GM23248 (cell line): ENCODE measurements around the gene NPAS3. TPM values are rescaled to one million over a fixed set of nuclear protein-coding genes. Genes with fewer than 3 reads are reported as not detected.

ENCODE experiments used
- DNase-seq: peaks from one replicate; pipeline ENCODE4 v3.0.0-alpha.2; 2015
- H2AFZ ChIP-seq: fragments of 200-600 bp; sonication (generic); 2 replicates; pipeline ENCODE4 v1.6.1; 2016; ENCODE audit warnings: antibody characterized with exemption
- H3F3A ChIP-seq: fragments of 200-600 bp; sonication (generic); 2 replicates; pipeline ENCODE4 v1.6.1; 2016; ENCODE audit warnings: mild to moderate bottlenecking, antibody characterized with exemption, mixed run types; ENCODE audit not compliant: insufficient read depth
- H3K27ac ChIP-seq: fragments of 200-600 bp; sonication (generic); 2 replicates; pipeline ENCODE4 v1.5.1; 2016; ENCODE audit warnings: mild to moderate bottlenecking
- H3K27me3 ChIP-seq: fragments of 200-600 bp; sonication (generic); replicated peaks from 2 replicates; pipeline ENCODE4 v1.6.1; 2016; ENCODE audit warnings: mild to moderate bottlenecking; ENCODE audit not compliant: insufficient read depth
- H3K36me3 ChIP-seq: fragments of 200-600 bp; sonication (generic); 2 replicates; pipeline ENCODE4 v1.6.1; 2016; ENCODE audit warnings: low read depth, mild to moderate bottlenecking
- H3K4me1 ChIP-seq: fragments of 200-600 bp; sonication (generic); 2 replicates; pipeline ENCODE4 v1.6.1; 2016; ENCODE audit warnings: mild to moderate bottlenecking; ENCODE audit not compliant: insufficient read depth
- H3K4me2 ChIP-seq: fragments of 200-600 bp; sonication (generic); one replicate; pipeline ENCODE4 v1.6.1; 2016; ENCODE audit warnings: mild to moderate bottlenecking; ENCODE audit not compliant: unreplicated experiment
- H3K4me3 ChIP-seq: fragments of 200-600 bp; sonication (generic); 2 replicates; pipeline ENCODE4 v1.5.1; 2016; ENCODE audit warnings: mild to moderate bottlenecking
- H3K79me2 ChIP-seq: fragments of 200-600 bp; sonication (generic); 2 replicates; pipeline ENCODE4 v1.6.1; 2016; ENCODE audit warnings: mild to moderate bottlenecking; ENCODE audit not compliant: insufficient read depth
- H3K9ac ChIP-seq: fragments of 200-600 bp; sonication (generic); 2 replicates; pipeline ENCODE4 v1.6.1; 2016; ENCODE audit warnings: mild to moderate bottlenecking
- H3K9me2 ChIP-seq: fragments of 200-600 bp; sonication (generic); 2 replicates; pipeline ENCODE4 v1.6.1; 2016; ENCODE audit warnings: mixed run types, mild to moderate bottlenecking, moderate library complexity; ENCODE audit not compliant: insufficient read depth
- H3K9me3 ChIP-seq: fragments of 200-600 bp; sonication (generic); one replicate; pipeline ENCODE4 v1.6.1; 2017; ENCODE audit warnings: low read depth
- H4K20me1 ChIP-seq: fragments of 200-600 bp; sonication (generic); 2 replicates; pipeline ENCODE4 v1.6.0; 2016; ENCODE audit not compliant: insufficient read depth
- EZH2 ChIP-seq: fragments of 200-600 bp; sonication (generic); IDR thresholded peaks from 2 replicates; pipeline ENCODE4 v1.6.1; 2018; ENCODE audit warnings: antibody characterized with exemption, mild to moderate bottlenecking; ENCODE audit not compliant: insufficient read depth, poor library complexity, severe bottlenecking
- EZH2phosphoT487 ChIP-seq: fragments of 200-600 bp; sonication (generic); IDR thresholded peaks from 2 replicates; pipeline ENCODE4 v1.6.1; 2018; ENCODE audit warnings: antibody characterized with exemption, moderate library complexity, mild to moderate bottlenecking, low read depth; ENCODE audit not compliant: insufficient read depth
- WGBS, 2 experiments: methylation state at CpG; one replicate each; pipeline ENCODE4 v1.1.6; 2015 to 2017; ENCODE audit warnings: low lambda C conversion rate in 2 of 2, low coverage in 1 of 2; ENCODE audit errors: missing lambda C conversion rate in 2 of 2; 5-methylcytosine and 5-hydroxymethylcytosine counted together
- in situ Hi-C: fragments of 300-500 bp; cut with MboI; formaldehyde crosslinking; loops from 2 replicates; pipeline ENCODE4 v1.15.0; 2020
- polyA plus RNA-seq: library from polyadenylated mRNA; unstranded; fragments of >200 nt; fragmentation: Nextera tagmentation; extraction: Ambion mirVana; gene quantifications from 2 replicates; pipeline ENCODE4 v1.2.1, GENCODE V29; 2016
- total RNA-seq: library from RNA; depleted of rRNA; stranded (reverse); fragments of >200 nt; shearing (Covaris generic); gene quantifications from 2 replicates; pipeline ENCODE4 v1.2.3, GENCODE V29; 2014

The NPAS3 gene
- total and polyA plus RNA-seq, 2 experiments from 2014 or later = 0.65 TPM; not detected in 1

DNA sequence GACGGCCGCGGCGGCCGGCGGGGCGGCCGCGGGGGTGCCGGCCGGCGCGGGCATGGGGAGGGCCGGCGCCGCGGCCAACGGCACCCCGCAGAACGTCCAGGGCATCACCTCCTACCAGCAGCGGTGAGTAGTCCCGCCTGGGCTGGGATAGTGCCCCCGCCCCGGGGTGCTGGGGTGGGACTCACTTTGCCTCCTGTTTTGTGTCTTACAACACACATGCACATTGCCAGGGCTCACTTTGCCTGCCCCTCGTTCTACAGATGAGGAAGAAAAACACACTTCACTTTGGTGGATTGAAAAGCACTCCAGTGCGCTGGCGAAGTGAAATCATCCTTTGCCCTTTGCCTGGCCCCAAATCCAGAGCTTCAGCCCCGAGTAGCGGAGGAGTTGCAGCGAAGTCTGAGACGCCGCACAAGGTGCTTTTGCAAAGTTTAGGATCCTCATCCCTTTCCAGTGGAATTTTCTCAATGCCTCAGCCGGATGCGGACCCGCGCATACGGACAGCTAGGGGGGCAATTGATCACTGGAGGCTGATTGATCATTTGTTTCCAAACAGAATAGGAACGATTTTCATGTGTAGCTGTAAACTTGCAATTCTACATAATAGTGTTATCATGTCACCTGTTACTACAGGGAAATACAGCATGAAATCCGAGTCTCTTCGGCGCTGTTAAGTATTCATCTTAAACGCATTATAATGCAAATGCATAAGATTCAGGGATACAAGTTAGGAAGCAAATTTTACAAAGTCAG, 3.6 kb upstream of the NPAS3 start:
- H3K4me2 ChIP-seq = peak overlapping the region; percentile 96
- peaks cover 4% of the 10 kb centered on the region for H3F3A ChIP-seq
- H3K4me3 ChIP-seq = peak overlapping the region; percentile 73
- H3K27ac ChIP-seq = no peak overlapping the region
- DNase-seq = peak; percentile 25
- H3K27me3 ChIP-seq = peaks cover 50% of the 10 kb centered on the region
- H3K4me1 ChIP-seq = 0 out of 2 replicates have a peak, but pooled peaks cover under 1% of the 10 kb centered on the region
- TF ChIP-seq EZH2 (peak; percentile 91), EZH2phosphoT487 (0 out of 2 replicates have a peak, but pooled peaks have one; percentile 56)
- 28 to 36% methylated on average over 24 to 33 of the region's 42 CpGs for WGBS, 2 experiments
- no peaks in the 10 kb centered on the region for H3K9me2 ChIP-seq
- H3K9ac ChIP-seq = no peak overlapping the region
- peak overlapping the region; percentile 42; the same call in 1 of the 2 replicates for H2AFZ ChIP-seq
- no peaks in the 10 kb centered on the region for H3K79me2 ChIP-seq
- H4K20me1 ChIP-seq = no peaks in the 10 kb centered on the region
- in situ Hi-C loops = no loop called here
- H3K9me3 ChIP-seq = no peaks in the 10 kb centered on the region
- H3K36me3 ChIP-seq = no peaks in the 10 kb centered on the region

DNA sequence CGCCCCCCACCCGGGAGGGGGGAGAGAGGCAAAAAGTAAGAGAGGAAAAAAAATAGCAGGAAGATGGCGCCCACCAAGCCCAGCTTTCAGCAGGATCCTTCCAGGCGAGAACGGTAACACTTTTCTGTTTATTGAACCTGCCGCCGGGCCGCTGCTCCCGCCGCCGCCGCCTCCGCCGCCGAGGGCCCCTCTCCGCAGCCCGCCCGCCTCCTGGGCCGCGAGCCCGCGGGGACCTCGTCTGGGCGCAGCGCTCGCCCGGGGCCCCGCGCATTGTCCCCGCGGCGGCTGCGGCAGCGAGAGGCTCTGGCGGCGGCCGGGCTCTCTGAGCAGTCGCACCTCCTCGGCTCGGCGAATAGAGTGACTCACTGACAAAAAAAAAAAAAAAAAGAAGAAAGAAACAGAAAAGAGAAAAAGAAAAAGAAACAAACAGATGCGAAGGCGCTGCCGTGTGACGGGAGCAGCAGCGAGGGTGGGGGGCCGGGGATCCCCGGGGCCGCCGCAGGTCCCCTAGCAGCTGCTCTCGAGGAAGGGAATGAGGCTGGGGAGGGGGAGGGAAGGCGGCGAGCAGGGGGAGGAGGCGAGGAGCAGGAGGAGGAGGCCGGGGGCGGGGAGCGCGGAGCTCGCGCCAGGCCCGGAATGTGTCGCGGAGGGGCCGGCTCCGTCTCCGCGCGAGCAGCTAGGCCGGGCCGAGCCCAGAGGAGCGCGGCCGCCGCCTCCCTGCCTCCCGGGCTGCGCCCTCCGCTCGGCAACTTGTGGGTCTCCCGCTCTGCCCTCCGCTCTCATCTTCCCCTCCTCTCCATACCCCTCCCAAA, 781 bp downstream of the NPAS3 start:
- Histone ChIP-seq H3K4me1 (peaks cover 7% of the 10 kb centered on the region; the same call in 1 of the 2 replicates), H3F3A (peaks cover 4% of the 10 kb centered on the region), H3K9ac (peak overlapping the region; percentile 77), H3K9me2 (no peaks in the 10 kb centered on the region), H3K79me2 (no peaks in the 10 kb centered on the region), H3K36me3 (no peaks in the 10 kb centered on the region), H3K27ac (peak overlapping the region; percentile 58), H3K27me3 (peaks cover 25% of the 10 kb centered on the region), H4K20me1 (no peaks in the 10 kb centered on the region), H2AFZ (peak overlapping the region; percentile 88), H3K4me3 (peak overlapping the region; percentile 77), H3K9me3 (no peaks in the 10 kb centered on the region), H3K4me2 (peak overlapping the region; percentile 75)
- no peak for TF ChIP-seq EZH2
- TF ChIP-seq EZH2phosphoT487 = no peak
- peak; percentile 86 for DNase-seq
- WGBS, 2 experiments = 1 to 2% methylated on average over 43 to 79 of the region's 80 CpGs
- in situ Hi-C loops = no loop called here

DNA sequence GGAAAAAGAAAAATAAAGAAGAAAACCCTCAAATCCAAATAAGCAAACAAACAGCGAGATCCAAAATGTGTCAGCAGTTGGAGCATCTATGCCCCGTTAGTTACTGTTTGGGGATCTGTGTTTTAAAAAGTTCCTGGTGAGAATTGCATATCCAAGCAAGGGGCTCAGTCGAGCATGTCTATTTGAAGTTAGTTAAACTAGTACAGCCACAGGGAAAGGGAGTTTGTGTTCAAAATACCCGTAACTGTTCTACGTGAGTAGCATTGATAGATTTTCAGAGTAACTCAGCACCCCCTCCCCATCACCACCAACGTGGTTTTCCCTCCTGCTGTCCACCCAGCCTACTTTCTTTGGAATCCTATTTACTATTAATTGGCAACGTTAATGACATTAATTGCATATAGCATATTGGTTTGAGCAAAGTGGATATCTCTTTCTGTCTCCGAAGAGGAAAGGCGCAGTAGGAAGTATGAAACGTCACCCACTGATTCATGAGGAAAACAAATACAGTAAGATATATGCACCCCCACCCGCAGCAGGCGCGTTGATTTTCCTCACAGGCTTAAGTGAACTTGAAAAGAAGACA, 1.5 kb downstream of the NPAS3 start:
- H3K9me3 ChIP-seq = no peaks in the 10 kb centered on the region
- H3K4me1 ChIP-seq = peaks cover 7% of the 10 kb centered on the region; the same call in 1 of the 2 replicates
- peak overlapping the region; percentile 77 for H3K9ac ChIP-seq
- TF ChIP-seq EZH2 (no peak), EZH2phosphoT487 (no peak)
- H3K27ac ChIP-seq = peak overlapping the region; percentile 58
- H3K4me3 ChIP-seq = peak overlapping the region; percentile 77
- H3K4me2 ChIP-seq = peak overlapping the region; percentile 75
- peak; percentile 16 for DNase-seq
- H2AFZ ChIP-seq = peak overlapping the region; percentile 88
- no peaks in the 10 kb centered on the region for H3K9me2 ChIP-seq
- in situ Hi-C loops = no loop called here
- peaks cover 4% of the 10 kb centered on the region for H3F3A ChIP-seq
- 42% methylated on average over 13 of the region's 13 CpGs for WGBS, 2 experiments
- peaks cover 22% of the 10 kb centered on the region for H3K27me3 ChIP-seq
- H3K36me3 ChIP-seq = no peaks in the 10 kb centered on the region
- no peaks in the 10 kb centered on the region for H3K79me2 ChIP-seq
- H4K20me1 ChIP-seq = no peaks in the 10 kb centered on the region
